Colonic mucosa (tissue), 4 donors: ENCODE data around the gene TNKS1BP1. TPM values are rescaled to one million over a fixed set of nuclear protein-coding genes. Genes with fewer than 3 reads are reported as not detected.

Source experiments
- DNase-seq: peaks from one replicate; pipeline ENCODE4 v3.0.0-alpha.2; 2020
- H3K27ac ChIP-seq: fragments of 200-600 bp; one replicate; pipeline ENCODE4 v1.8.0; 2021
- H3K27me3 ChIP-seq: fragments of 200-600 bp; one replicate; pipeline ENCODE4 v1.8.0; 2021
- H3K36me3 ChIP-seq: fragments of 200-600 bp; one replicate; pipeline ENCODE4 v1.8.0; 2021
- H3K4me1 ChIP-seq: fragments of 200-600 bp; one replicate; pipeline ENCODE4 v1.8.0; 2021; ENCODE audit warnings: mild to moderate bottlenecking
- H3K4me3 ChIP-seq: fragments of 200-600 bp; one replicate; pipeline ENCODE4 v1.8.0; 2021
- H3K9ac ChIP-seq, 2 donors: one replicate each; pipeline ENCODE4 v1.7.0; 2013; ENCODE audit warnings: control low read depth in 2 of 2, low read depth in 2 of 2, low read length in 2 of 2
- H3K9me3 ChIP-seq: fragments of 200-600 bp; one replicate; pipeline ENCODE4 v1.8.0; 2021
- CTCF ChIP-seq: fragments of 200-600 bp; IDR thresholded peaks from one replicate; pipeline ENCODE4 v1.8.0; 2022; ENCODE audit warnings: antibody characterized with exemption, mild to moderate bottlenecking
- intact Hi-C: fragments of 100-400 bp; cut with DNase I; formaldehyde crosslinking; loops from one replicate; pipeline ENCODE4 v1.14.1; 2022
- total RNA-seq, 2 donors: library from RNA; stranded (reverse); fragmentation: NEBNext Ultra II Directional in 1 of 2; extraction: Animal tissue kit (Norgen Biotek cat#: 25700) in 1 of 2; gene quantifications; one replicate each; pipeline ENCODE4 v1.2.1, GENCODE V29; 2021
- donor health status: healthy.
- donor health status: DM: no; HTN: no; CAD: no.
- donor health status: DM: no; HTN: no; CAD: no.

TNKS1BP1 gene
- total RNA-seq, 2 donors from 2014 or later = 113 to 117 TPM

GRCh38 chr11:57353036-57353435 is 28.3 kb upstream of the TNKS1BP1 start:
- intact Hi-C loops = no loop called here
- DNase-seq = no peak
- Histone ChIP-seq H3K4me1 (no peaks in the 10 kb centered on the region), H3K27me3 (no peaks in the 10 kb centered on the region), H3K36me3 (no peaks in the 10 kb centered on the region), H3K9ac (no peak overlapping the region), H3K4me3 (no peak overlapping the region), H3K9me3 (no peaks in the 10 kb centered on the region), H3K27ac (no peak overlapping the region)
- no peak for TF ChIP-seq CTCF

- intact Hi-C loops = loop anchor here (5.0 kb wide), 1 partner anchor 293 kb away; no protein-coding TSS in a partner anchor
- peak; percentile 85 for TF ChIP-seq CTCF
- Histone ChIP-seq H3K4me3 (no peak overlapping the region), H3K27me3 (no peaks in the 10 kb centered on the region), H3K27ac (no peak overlapping the region), H3K36me3 (no peaks in the 10 kb centered on the region), H3K9me3 (no peaks in the 10 kb centered on the region), H3K9ac (no peak overlapping the region), H3K4me1 (no peaks in the 10 kb centered on the region)
- DNase-seq = peak; percentile 68
Measured at GRCh38 chr11:57349491-57350274, 24.9 kb upstream of the TNKS1BP1 start.

- intact Hi-C loops = loop anchor here (5.0 kb wide), 1 partner anchor 294 kb away; no protein-coding TSS in a partner anchor
- TF ChIP-seq CTCF = no peak
- no peaks in the 10 kb centered on the region for H3K27me3 ChIP-seq
- no peaks in the 10 kb centered on the region for H3K36me3 ChIP-seq
- no peaks in the 10 kb centered on the region for H3K9me3 ChIP-seq
- DNase-seq = no peak
- no peak overlapping the region for H3K4me3 ChIP-seq
- no peak overlapping the region for H3K27ac ChIP-seq
- no peak overlapping the region for H3K9ac ChIP-seq
- no peaks in the 10 kb centered on the region for H3K4me1 ChIP-seq
Measured at GRCh38 chr11:57348636-57349313, 24.0 kb upstream of the TNKS1BP1 start.

- no peak for DNase-seq
- no peaks in the 10 kb centered on the region for H3K36me3 ChIP-seq
- H3K27ac ChIP-seq = no peak overlapping the region
- no peaks in the 10 kb centered on the region for H3K9me3 ChIP-seq
- intact Hi-C loops = loop anchor here (5.0 kb wide), 1 partner anchor 294 kb away; no protein-coding TSS in a partner anchor
- no peak overlapping the region for H3K9ac ChIP-seq
- no peaks in the 10 kb centered on the region for H3K4me1 ChIP-seq
- H3K4me3 ChIP-seq = no peak overlapping the region
- TF ChIP-seq CTCF = no peak
- no peaks in the 10 kb centered on the region for H3K27me3 ChIP-seq
Measured at GRCh38 chr11:57348052-57348451, 23.3 kb upstream of the TNKS1BP1 start.

DNA sequence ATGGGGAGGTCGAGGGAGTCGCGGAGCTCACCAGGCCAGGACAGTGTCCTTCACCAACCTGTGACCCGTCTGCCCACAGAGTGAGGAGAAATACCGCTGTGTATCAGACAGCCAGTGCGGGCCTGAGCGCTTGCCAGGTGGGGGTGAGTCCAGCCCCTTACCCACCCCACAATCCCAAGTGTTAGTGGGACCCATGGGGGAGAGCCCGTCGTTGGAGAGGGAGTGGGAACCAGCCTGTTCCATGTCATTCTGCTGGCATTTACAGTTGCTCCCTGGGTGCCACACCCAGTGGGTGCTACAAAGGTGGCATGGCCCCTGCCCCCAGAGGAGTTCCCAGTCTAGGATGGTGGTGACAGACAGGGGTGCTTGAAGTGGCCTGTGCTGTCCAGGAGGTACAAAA is 22.6 kb upstream of the TNKS1BP1 start:
- H3K27me3 ChIP-seq = no peaks in the 10 kb centered on the region
- TF ChIP-seq CTCF = no peak
- H3K9me3 ChIP-seq = no peaks in the 10 kb centered on the region
- intact Hi-C loops = loop anchor here (5.0 kb wide), 1 partner anchor 295 kb away; no protein-coding TSS in a partner anchor
- no peak overlapping the region for H3K4me3 ChIP-seq
- no peak overlapping the region for H3K27ac ChIP-seq
- DNase-seq = no peak
- no peak overlapping the region for H3K9ac ChIP-seq
- H3K4me1 ChIP-seq = no peaks in the 10 kb centered on the region
- H3K36me3 ChIP-seq = no peaks in the 10 kb centered on the region
